GM19324 (cell line): ENCODE measurements around the gene GRK2.

Source experiments
- ATAC-seq: cut with Tn5 transposase; IDR thresholded peaks from one replicate; pipeline ENCODE4 v1.9.1; 2021; ENCODE audit warnings: mild to moderate bottlenecking, moderate library complexity; ENCODE audit not compliant: unreplicated experiment, low FRiP score

GRK2 gene

GRCh38 chr11:67293090-67293489 lies 26.8 kb downstream of the GRK2 start:
- no peak for ATAC-seq

- ATAC-seq: no peak
Measured at GRCh38 chr11:67295846-67296245, 29.6 kb downstream of the GRK2 start.

- ATAC-seq: no peak
Measured at GRCh38 chr11:67298786-67299185, 32.5 kb downstream of the GRK2 start.

GRCh38 chr11:67299471-67300191 lies 33.4 kb downstream of the GRK2 start:
- ATAC-seq: no peak

- ATAC-seq: no peak
Measured at GRCh38 chr11:67300256-67300755, 34.0 kb downstream of the GRK2 start.

- no peak for ATAC-seq
Measured at GRCh38 chr11:67300756-67301312, 34.6 kb downstream of the GRK2 start.

- ATAC-seq: no peak
Measured at GRCh38 chr11:67301313-67301921, 35.1 kb downstream of the GRK2 start.

- no peak for ATAC-seq
Measured at GRCh38 chr11:67301951-67302516, 35.8 kb downstream of the GRK2 start.

GRCh38 chr11:67302571-67303131 lies 36.4 kb downstream of the GRK2 start:
- no peak for ATAC-seq

- no peak for ATAC-seq
Measured at GRCh38 chr11:67303132-67303834, 37.0 kb downstream of the GRK2 start, which contains the start of gene SSH3. TSS of gene SSH3 (plus strand) at chr11:67303530. CDS start at chr11:67303626, 96 bp downstream.

GRCh38 chr11:67303835-67304411 lies 37.6 kb downstream of the GRK2 start:
- no peak for ATAC-seq

GRCh38 chr11:67304511-67305113 lies 38.3 kb downstream of the GRK2 start:
- no peak for ATAC-seq

GRCh38 chr11:67306769-67307544 lies 40.7 kb downstream of the GRK2 start:
- no peak for ATAC-seq

- no peak for ATAC-seq
Measured at GRCh38 chr11:67307545-67308001, 41.3 kb downstream of the GRK2 start.

GRCh38 chr11:67308031-67308866 lies 42.0 kb downstream of the GRK2 start:
- ATAC-seq: no peak

- ATAC-seq: no peak
Measured at GRCh38 chr11:67309166-67309565, 42.9 kb downstream of the GRK2 start.

GRCh38 chr11:67309661-67310061 lies 43.4 kb downstream of the GRK2 start:
- no peak for ATAC-seq
